Vagina (tissue), 2 donors: ENCODE measurements around the gene DPPA4. TPM values are rescaled to one million over a fixed set of nuclear protein-coding genes. Genes with fewer than 3 reads are reported as not detected.

Experiments used
- DNase-seq, 2 donors: peaks; one replicate each; pipeline ENCODE4 v3.0.0-alpha.2; 2017; ENCODE audit errors: extremely low spot score in 2 of 2
- H3K27ac ChIP-seq: fragments of 200-600 bp; sonication (generic); one replicate; pipeline ENCODE4 v1.5.1; 2019
- H3K27me3 ChIP-seq: fragments of 200-600 bp; sonication (generic); one replicate; pipeline ENCODE4 v1.5.1; 2019
- H3K36me3 ChIP-seq, 2 donors: fragments of 200-600 bp; sonication (generic); one replicate each; pipeline ENCODE4 v1.5.1; 2017 to 2019
- H3K4me1 ChIP-seq: fragments of 200-600 bp; sonication (generic); one replicate; pipeline ENCODE4 v1.5.1; 2019
- H3K4me3 ChIP-seq, 2 donors: fragments of 200-600 bp; sonication (generic); 1 replicate in 1 of 2; 2 replicates in 1 of 2; pipeline ENCODE4 v1.5.1; 2016 to 2019
- H3K9me3 ChIP-seq: fragments of 200-600 bp; sonication (generic); one replicate; pipeline ENCODE4 v1.5.1; 2019
- CTCF ChIP-seq, 3 experiments: fragments of 450-650 bp in 2 of 3; fragments of 200-600 bp in 1 of 3; sonication (generic) in 1 of 3; IDR thresholded peaks; one replicate each; pipeline ENCODE4 v1.5.1; 2017 to 2019; ENCODE audit warnings: antibody characterized with exemption in 3 of 3, mild to moderate bottlenecking in 2 of 3, moderate library complexity in 2 of 3
- POLR2A ChIP-seq, 2 donors: fragments of 450-650 bp; IDR thresholded peaks; one replicate each; pipeline ENCODE4 v1.6.1; 2017; ENCODE audit warnings: antibody characterized with exemption in 2 of 2, mild to moderate bottlenecking in 2 of 2, moderate library complexity in 2 of 2
- POLR2AphosphoS5 ChIP-seq, 2 donors: sonication (generic); formaldehyde crosslinking; IDR thresholded peaks; one replicate each; pipeline ENCODE4 v1.9.0; 2017; ENCODE audit warnings: antibody characterized with exemption in 2 of 2, mild to moderate bottlenecking in 2 of 2, low read depth in 1 of 2; ENCODE audit not compliant: insufficient read depth in 1 of 2
- intact Hi-C: fragments of 100-400 bp; cut with DNase I; formaldehyde crosslinking; loops from one replicate; pipeline ENCODE4 v1.15.1; 2023
- total RNA-seq: library from RNA; depleted of rRNA; stranded (reverse); fragments of >200 nt; gene quantifications from one replicate; pipeline ENCODE4 v1.2.3, GENCODE V29; 2016

The DPPA4 gene
- total RNA-seq, 1 donor from 2014 or later = not detected

- TF ChIP-seq POLR2AphosphoS5 (IDR thresholded peaks at IDR 0.05; ENCODE audit: insufficient read depth in 1 of 2, low read depth in 1 of 2) = no peak
- no peak for TF ChIP-seq CTCF (IDR thresholded peaks at IDR 0.05)
- no peak for TF ChIP-seq POLR2A (IDR thresholded peaks at IDR 0.05)
- Histone ChIP-seq H3K36me3 (no peaks in the 10 kb centered on the region), H3K4me1 (no peaks in the 10 kb centered on the region), H3K27me3 (no peaks in the 10 kb centered on the region), H3K4me3 (no peak overlapping the region), H3K9me3 (no peaks in the 10 kb centered on the region), H3K27ac (no peak overlapping the region)
- intact Hi-C loops = no loop called here
- DNase-seq = no peak
These were observed 9.1 kb downstream of the DPPA4 start for GRCh38 chr3:109328202-109328601.

- Histone ChIP-seq H3K4me1 (no peaks in the 10 kb centered on the region), H3K36me3 (no peaks in the 10 kb centered on the region), H3K4me3 (no peak overlapping the region), H3K9me3 (no peaks in the 10 kb centered on the region), H3K27ac (no peak overlapping the region), H3K27me3 (no peaks in the 10 kb centered on the region)
- TF ChIP-seq CTCF (IDR thresholded peaks at IDR 0.05) (no peak), POLR2AphosphoS5 (IDR thresholded peaks at IDR 0.05; ENCODE audit: insufficient read depth in 1 of 2, low read depth in 1 of 2) (no peak), POLR2A (IDR thresholded peaks at IDR 0.05) (no peak)
- DNase-seq = no peak
- intact Hi-C loops = no loop called here
These were observed 11.7 kb downstream of the DPPA4 start for GRCh38 chr3:109325657-109326056.

GRCh38 chr3:109325109-109325508 lies 12.2 kb downstream of the DPPA4 start:
- Histone ChIP-seq H3K4me1 (no peaks in the 10 kb centered on the region), H3K27me3 (no peaks in the 10 kb centered on the region), H3K4me3 (no peak overlapping the region), H3K9me3 (no peaks in the 10 kb centered on the region), H3K27ac (no peak overlapping the region), H3K36me3 (no peaks in the 10 kb centered on the region)
- TF ChIP-seq POLR2A (IDR thresholded peaks at IDR 0.05) = no peak
- no peak for TF ChIP-seq POLR2AphosphoS5 (IDR thresholded peaks at IDR 0.05; ENCODE audit: insufficient read depth in 1 of 2, low read depth in 1 of 2)
- DNase-seq = no peak
- intact Hi-C loops = no loop called here

- no peak for DNase-seq
- H3K36me3 ChIP-seq = no peaks in the 10 kb centered on the region
- no peaks in the 10 kb centered on the region for H3K27me3 ChIP-seq
- no peak within 1 kb of the TSS for H3K27ac ChIP-seq
- no peaks in the 10 kb centered on the region for H3K9me3 ChIP-seq
- intact Hi-C loops = no loop called here
- H3K4me3 ChIP-seq = no peak within 1 kb of the TSS
- TF ChIP-seq POLR2AphosphoS5 (IDR thresholded peaks at IDR 0.05; ENCODE audit: insufficient read depth in 1 of 2, low read depth in 1 of 2) = no peak
- no peak for TF ChIP-seq CTCF (IDR thresholded peaks at IDR 0.05)
- TF ChIP-seq POLR2A (IDR thresholded peaks at IDR 0.05) = no peak
- no peaks in the 10 kb centered on the region for H3K4me1 ChIP-seq
These were observed 21.1 kb downstream of the DPPA4 start, which contains the start of gene DPPA2 for GRCh38 chr3:109316162-109316730. Gene DPPA2 (minus strand): TSS chr3:109316517. CDS start chr3:109314542, 1,975 bp downstream.

GRCh38 chr3:109313061-109313460 lies 24.3 kb downstream of the DPPA4 start:
- no peak overlapping the region for H3K4me3 ChIP-seq
- intact Hi-C loops = no loop called here
- TF ChIP-seq CTCF (IDR thresholded peaks at IDR 0.05) = no peak
- no peak for TF ChIP-seq POLR2A (IDR thresholded peaks at IDR 0.05)
- TF ChIP-seq POLR2AphosphoS5 (IDR thresholded peaks at IDR 0.05; ENCODE audit: insufficient read depth in 1 of 2, low read depth in 1 of 2) = no peak
- H3K27ac ChIP-seq = no peak overlapping the region
- no peaks in the 10 kb centered on the region for H3K4me1 ChIP-seq
- H3K27me3 ChIP-seq = no peaks in the 10 kb centered on the region
- no peak for DNase-seq
- H3K9me3 ChIP-seq = no peaks in the 10 kb centered on the region
- H3K36me3 ChIP-seq = no peaks in the 10 kb centered on the region
